ENCODE data around the gene ASAP3. TPM values are rescaled to one million over a fixed set of nuclear protein-coding genes. Genes with fewer than 3 reads are reported as not detected.
"Not testable (repeated sequence)": the region's sequence is repeated elsewhere in the genome, so short reads cannot be mapped to it uniquely, and the experiment has no call there.

ASAP3 gene
- total and polyA plus RNA-seq, 2 donors (not counting 3 experiments of a cell fraction or from before 2014, with no cell fraction given) = 12.5 to 14.2 TPM

GRCh38 chr1:23492776-23493175 lies 8.8 kb upstream of the ASAP3 start:
- CTCF ChIA-PET; H3K9ac ChIP-seq (replicated peaks; ENCODE audit: extremely low read depth, insufficient read depth, low read length); H3K36me3 ChIP-seq (ENCODE audit: control insufficient read depth in 2 of 2, extremely low read depth in 1 of 2, insufficient read depth in 2 of 2, low read length in 2 of 2); intact Hi-C loops (cut with micrococcal nuclease); H3K4me3 ChIP-seq (replicated peaks in 1 of 3; ENCODE audit: insufficient read depth in 1 of 3, low read depth in 1 of 3, low read length in 3 of 3); H4K20me1 ChIP-seq (replicated peaks; ENCODE audit: control insufficient read depth, extremely low read depth, insufficient read depth, low read length); H2AFZ ChIP-seq (ENCODE audit: low read depth, low read length); H3K9me3 ChIP-seq (replicated peaks; ENCODE audit: control insufficient read depth, insufficient read depth, low read length); FAIRE-seq; H3K4me2 ChIP-seq (ENCODE audit: insufficient read depth, low read length); H3K79me2 ChIP-seq (ENCODE audit: control insufficient read depth, insufficient read depth, low read length); DNase-seq (ENCODE audit: low read depth, low spot score); H3K27me3 ChIP-seq (ENCODE audit: control insufficient read depth in 2 of 2, insufficient read depth in 2 of 2, low read length in 2 of 2); H3K27ac ChIP-seq (ENCODE audit: insufficient read depth, low read depth, low read length); H3K9me1 ChIP-seq (replicated peaks; ENCODE audit: control insufficient read depth, extremely low read depth, insufficient read depth, low read length); BruUV-seq (replicated peaks); POLR2A ChIA-PET; dilution Hi-C loops (cut with MboI; ENCODE audit: extremely low pct_ligation_motif_present, low sequenced_read_pairs); H3K4me1 ChIP-seq (ENCODE audit: control insufficient read depth, extremely low read depth, insufficient read depth, low read length): not testable (repeated sequence)

- dilution Hi-C loops (cut with MboI; ENCODE audit: extremely low pct_ligation_motif_present, low sequenced_read_pairs) = no loop called here
- Histone ChIP-seq H3K79me2 (ENCODE audit: control insufficient read depth, insufficient read depth, low read length) (no peaks in the 10 kb centered on the region), H3K9me1 (replicated peaks; ENCODE audit: control insufficient read depth, extremely low read depth, insufficient read depth, low read length) (no peaks in the 10 kb centered on the region), H3K27ac (ENCODE audit: insufficient read depth, low read depth, low read length) (no peak overlapping the region), H3K4me1 (ENCODE audit: control insufficient read depth, extremely low read depth, insufficient read depth, low read length) (no peaks in the 10 kb centered on the region), H2AFZ (ENCODE audit: low read depth, low read length) (no peak overlapping the region), H3K9ac (replicated peaks; ENCODE audit: extremely low read depth, insufficient read depth, low read length) (no peak overlapping the region), H3K9me3 (replicated peaks; ENCODE audit: control insufficient read depth, insufficient read depth, low read length) (no peaks in the 10 kb centered on the region), H3K4me3 (replicated peaks in 1 of 3; ENCODE audit: insufficient read depth in 1 of 3, low read depth in 1 of 3, low read length in 3 of 3) (no peak overlapping the region), H3K4me2 (ENCODE audit: insufficient read depth, low read length) (no peak overlapping the region), H4K20me1 (replicated peaks; ENCODE audit: control insufficient read depth, extremely low read depth, insufficient read depth, low read length) (no peaks in the 10 kb centered on the region), H3K27me3 (ENCODE audit: control insufficient read depth in 2 of 2, insufficient read depth in 2 of 2, low read length in 2 of 2) (peaks cover 6% of the 10 kb centered on the region in 2 experiments), H3K36me3 (ENCODE audit: control insufficient read depth in 2 of 2, extremely low read depth in 1 of 2, insufficient read depth in 2 of 2, low read length in 2 of 2) (no peaks in the 10 kb centered on the region)
- no peak for FAIRE-seq
- ChIA-PET POLR2A (no interaction called here), CTCF (no interaction called here)
- no peak for TF ChIP-seq MYC (IDR thresholded peaks at IDR 0.05; ENCODE audit: low read depth, low read length)
- no peak for TF ChIP-seq EZH2 (IDR thresholded peaks at IDR 0.05; ENCODE audit: borderline replicate concordance, low read depth, low read length, severe bottlenecking)
- no peak for TF ChIP-seq JUN (IDR thresholded peaks at IDR 0.05; ENCODE audit: borderline replicate concordance, insufficient read depth, insufficient read length, low read depth)
- no peak for TF ChIP-seq FOS (IDR thresholded peaks at IDR 0.05; ENCODE audit: borderline replicate concordance, insufficient read depth, low read length)
- no peak for TF ChIP-seq POLR2AphosphoS5 (IDR thresholded peaks at IDR 0.05; ENCODE audit: insufficient read depth, low read depth, low read length)
- TF ChIP-seq GATA2 (IDR thresholded peaks at IDR 0.05; ENCODE audit: insufficient read depth, insufficient read length, low read depth, low read length) = no peak
- no peak for TF ChIP-seq MAX (IDR thresholded peaks at IDR 0.05; ENCODE audit: insufficient read depth, insufficient read length)
- no peak for TF ChIP-seq POLR2A (IDR thresholded peaks at IDR 0.05; ENCODE audit: low read depth, low read length)
- no peak for TF ChIP-seq CTCF (IDR thresholded peaks at IDR 0.05; ENCODE audit: extremely low read depth in 1 of 2, insufficient read depth in 1 of 2, low read depth in 1 of 2, low read length in 2 of 2)
- intact Hi-C loops (cut with micrococcal nuclease) = no loop called here
- BruUV-seq (replicated peaks) = no TSS peak
- no peak for DNase-seq (ENCODE audit: low read depth, low spot score)
These were observed 8.2 kb upstream of the ASAP3 start for GRCh38 chr1:23492132-23492720.

All from endothelial cell of umbilical vein (primary cell).